ENCODE measurements around the gene EPB41L4B.
"Not testable (repeated sequence)": the region's sequence is repeated elsewhere in the genome, so short reads cannot be mapped to it uniquely, and the experiment has no call there.

Gene EPB41L4B

GRCh38 chr9:109295221-109296130, 25.4 kb downstream of the EPB41L4B start:
- no peak for DNase-seq

GRCh38 chr9:109290385-109290784, 30.5 kb downstream of the EPB41L4B start:
- DNase-seq: no peak

- DNase-seq: no peak
Observed at GRCh38 chr9:109289931-109290330, 30.9 kb downstream of the EPB41L4B start.

GRCh38 chr9:109289186-109289585, 31.7 kb downstream of the EPB41L4B start:
- no peak for DNase-seq

- no peak for DNase-seq
Observed at GRCh38 chr9:109286981-109287380, 33.9 kb downstream of the EPB41L4B start.

GRCh38 chr9:109286571-109286977, 34.3 kb downstream of the EPB41L4B start:
- DNase-seq: no peak

GRCh38 chr9:109283672-109284071, 37.2 kb downstream of the EPB41L4B start:
- DNase-seq: not testable (repeated sequence)

- DNase-seq: no peak
Observed at GRCh38 chr9:109283012-109283411, 37.8 kb downstream of the EPB41L4B start.

- no peak for DNase-seq
Observed at GRCh38 chr9:109282302-109282701, 38.6 kb downstream of the EPB41L4B start.

GRCh38 chr9:109281518-109281917, 39.3 kb downstream of the EPB41L4B start:
- no peak for DNase-seq

GRCh38 chr9:109278848-109279247, 42.0 kb downstream of the EPB41L4B start:
- DNase-seq: no peak

- no peak for DNase-seq
Observed at GRCh38 chr9:109278216-109278615, 42.6 kb downstream of the EPB41L4B start.

GRCh38 chr9:109277451-109277850, 43.4 kb downstream of the EPB41L4B start:
- no peak for DNase-seq

GRCh38 chr9:109276469-109277440, 44.1 kb downstream of the EPB41L4B start:
- no peak for DNase-seq

GRCh38 chr9:109274884-109275730, 45.8 kb downstream of the EPB41L4B start:
- no peak for DNase-seq

- DNase-seq: no peak
Observed at GRCh38 chr9:109273869-109274268, 47.0 kb downstream of the EPB41L4B start.

- no peak for DNase-seq
Observed at GRCh38 chr9:109272745-109273144, 48.1 kb downstream of the EPB41L4B start.

GRCh38 chr9:109272045-109272444, 48.8 kb downstream of the EPB41L4B start:
- DNase-seq: no peak

- peak; percentile 34 for DNase-seq
Observed at GRCh38 chr9:109270971-109271925, 49.6 kb downstream of the EPB41L4B start.

- DNase-seq: no peak
Observed at GRCh38 chr9:109270441-109270840, 50.4 kb downstream of the EPB41L4B start.

- no peak for DNase-seq
Observed at GRCh38 chr9:109269839-109270238, 51.0 kb downstream of the EPB41L4B start.

All from NCI-H146 (cell line).